Prostate gland (tissue), 2 donors: ENCODE results near the gene GUCY2F. TPM values are rescaled to one million over a fixed set of nuclear protein-coding genes. Genes with fewer than 3 reads are reported as not detected.

Experiments used
- DNase-seq: peaks from one replicate; pipeline ENCODE4 v3.0.0-alpha.2; 2019; ENCODE audit warnings: low spot score
- H3K27ac ChIP-seq, 2 donors: fragments of 200-600 bp; sonication (generic); 2 replicates each; pipeline ENCODE4 v1.5.1; 2017 to 2019
- H3K27me3 ChIP-seq: fragments of 200-600 bp; sonication (generic); replicated peaks from 2 replicates; pipeline ENCODE4 v1.5.1; 2019; ENCODE audit not compliant: insufficient read depth
- H3K36me3 ChIP-seq, 2 donors: fragments of 200-600 bp; sonication (generic); 1 replicate in 1 of 2; 2 replicates in 1 of 2; pipeline versions ENCODE4 v1.5.1 to v1.8.1; 2017 to 2019
- H3K4me1 ChIP-seq: fragments of 200-600 bp; sonication (generic); replicated peaks from 2 replicates; pipeline ENCODE4 v1.5.1; 2019
- H3K4me3 ChIP-seq, 2 donors: fragments of 200-600 bp; sonication (generic); 2 replicates each; pipeline ENCODE4 v1.5.1; 2017 to 2019
- H3K9me3 ChIP-seq: fragments of 200-600 bp; sonication (generic); 2 replicates; pipeline ENCODE4 v1.5.1; 2017
- CTCF ChIP-seq, 4 experiments: fragments of 200-600 bp in 2 of 4; fragments of 450-650 bp in 2 of 4; sonication (generic) in 2 of 4; IDR thresholded peaks; 1 replicate in 3 of 4; 2 replicates in 1 of 4; pipeline ENCODE4 v1.5.1; 2016 to 2019; ENCODE audit warnings: antibody characterized with exemption in 4 of 4, mild to moderate bottlenecking in 2 of 4, moderate library complexity in 2 of 4
- POLR2A ChIP-seq: fragments of 450-650 bp; IDR thresholded peaks from one replicate; pipeline ENCODE4 v1.6.1; 2016; ENCODE audit warnings: antibody characterized with exemption, mild to moderate bottlenecking
- POLR2AphosphoS5 ChIP-seq: sonication (generic); formaldehyde crosslinking; IDR thresholded peaks from one replicate; pipeline ENCODE4 v1.6.1; 2017; ENCODE audit warnings: antibody characterized with exemption
- WGBS: methylation state at CpG from one replicate; pipeline ENCODE4 v1.1.5; 2018; 5-methylcytosine and 5-hydroxymethylcytosine counted together
- intact Hi-C: fragments of 100-400 bp; cut with DNase I; formaldehyde crosslinking; loops from one replicate; pipeline ENCODE4 v1.14.2; 2022
- total RNA-seq, 2 donors: library from RNA; depleted of rRNA; stranded (reverse); fragments of >200 nt; gene quantifications; one replicate each; pipeline ENCODE4 v1.1.0, GENCODE V29; 2016

Gene GUCY2F
- total RNA-seq, 2 donors from 2014 or later, result not detected

- Histone ChIP-seq H3K27ac (no peak overlapping the region), H3K9me3 (no peaks in the 10 kb centered on the region), H3K36me3 (no peaks in the 10 kb centered on the region), H3K4me3 (no peak overlapping the region), H3K27me3 (no peaks in the 10 kb centered on the region), H3K4me1 (no peaks in the 10 kb centered on the region)
- DNase-seq, result no peak
- no peak for TF ChIP-seq CTCF (IDR thresholded peaks at IDR 0.05)
- no peak for TF ChIP-seq POLR2A
- no peak for TF ChIP-seq POLR2AphosphoS5
- intact Hi-C loops, result no loop called here
- 86% methylated on average over 1 of the region's 1 CpG for WGBS
Observed at GRCh38 chrX:109374262-109374960, 107.5 kb downstream of the GUCY2F start.

DNA sequence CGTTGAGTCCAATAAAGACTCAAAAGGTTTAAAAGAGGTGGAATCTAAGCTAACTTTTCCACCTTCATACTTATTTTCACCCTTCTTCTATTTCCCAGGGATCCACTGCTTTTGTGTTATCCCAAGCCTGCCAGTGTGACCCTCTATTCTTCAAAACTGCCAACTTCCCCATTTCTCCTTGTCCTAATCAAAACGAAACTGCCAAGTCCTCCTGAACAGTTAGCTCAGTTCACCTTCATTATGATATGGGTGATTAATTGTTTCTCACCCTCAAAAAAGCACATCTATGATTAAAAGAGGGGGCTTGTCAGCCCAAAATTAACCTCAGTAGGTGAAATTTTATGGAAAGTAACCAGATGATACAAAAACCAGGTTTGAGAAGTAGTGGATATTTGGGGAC, 108.4 kb downstream of the GUCY2F start:
- no peak overlapping the region for H3K4me3 ChIP-seq
- no peak overlapping the region for H3K27ac ChIP-seq
- no peaks in the 10 kb centered on the region for H3K9me3 ChIP-seq
- H3K27me3 ChIP-seq, result no peaks in the 10 kb centered on the region
- H3K4me1 ChIP-seq, result no peaks in the 10 kb centered on the region
- H3K36me3 ChIP-seq, result no peaks in the 10 kb centered on the region
- TF ChIP-seq POLR2A (no peak), POLR2AphosphoS5 (no peak), CTCF (IDR thresholded peaks at IDR 0.05) (no peak)
- DNase-seq, result no peak
- 83% methylated on average over 2 of the region's 2 CpGs for WGBS
- intact Hi-C loops, result no loop called here

DNA sequence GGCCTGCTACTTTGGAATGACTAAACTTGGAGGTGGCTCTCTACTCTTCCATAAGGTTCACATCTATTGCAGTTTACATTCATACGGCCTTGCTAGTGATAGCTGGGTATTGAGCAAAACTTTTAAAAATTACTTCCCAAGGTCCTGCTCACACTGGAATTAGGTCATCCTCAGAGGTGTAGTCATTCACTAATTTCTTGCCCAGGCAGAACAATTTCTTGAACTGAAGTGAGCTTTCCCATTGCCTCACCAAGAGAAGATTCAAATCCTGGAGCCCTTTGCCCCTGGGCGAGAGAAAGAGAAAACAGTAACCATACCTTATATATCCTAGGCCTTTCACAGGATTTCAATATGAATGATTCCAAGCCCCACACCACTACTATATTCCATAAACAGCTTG, 109.2 kb downstream of the GUCY2F start:
- Histone ChIP-seq H3K36me3 (no peaks in the 10 kb centered on the region), H3K4me3 (no peak overlapping the region), H3K9me3 (no peaks in the 10 kb centered on the region), H3K4me1 (no peaks in the 10 kb centered on the region), H3K27me3 (no peaks in the 10 kb centered on the region), H3K27ac (no peak overlapping the region)
- intact Hi-C loops, result no loop called here
- WGBS, result 71% methylated on average over 2 of the region's 2 CpGs
- TF ChIP-seq POLR2A (no peak), POLR2AphosphoS5 (no peak), CTCF (IDR thresholded peaks at IDR 0.05) (no peak)
- DNase-seq, result no peak

DNA sequence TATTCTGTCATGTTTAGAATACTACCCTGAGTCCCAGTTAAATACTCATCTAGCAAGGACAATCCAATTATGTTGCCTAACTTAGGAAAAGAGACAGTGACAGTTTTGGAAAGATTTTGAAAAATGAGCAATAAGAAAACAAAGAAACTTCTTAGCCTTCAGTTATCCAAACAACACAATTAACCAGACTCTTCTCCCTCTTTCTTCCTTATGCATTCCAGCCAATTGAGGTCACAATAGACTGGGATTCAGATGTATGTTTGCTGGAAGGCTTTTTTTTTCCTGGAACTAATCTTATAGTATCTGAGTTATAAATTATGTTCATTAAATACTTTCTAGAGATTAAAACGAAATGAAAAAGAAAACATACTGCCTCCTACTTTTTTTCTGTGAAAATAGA, 109.6 kb downstream of the GUCY2F start:
- Histone ChIP-seq H3K4me1 (no peaks in the 10 kb centered on the region), H3K9me3 (no peaks in the 10 kb centered on the region), H3K36me3 (no peaks in the 10 kb centered on the region), H3K27ac (no peak overlapping the region), H3K27me3 (no peaks in the 10 kb centered on the region), H3K4me3 (no peak overlapping the region)
- WGBS, result 24% methylated on average over 1 of the region's 1 CpG
- no peak for TF ChIP-seq POLR2AphosphoS5
- TF ChIP-seq POLR2A, result no peak
- no peak for TF ChIP-seq CTCF (IDR thresholded peaks at IDR 0.05)
- intact Hi-C loops, result no loop called here
- no peak for DNase-seq

GRCh38 chrX:109362101-109362500, 119.8 kb downstream of the GUCY2F start:
- Histone ChIP-seq H3K4me3 (no peak overlapping the region), H3K27me3 (no peaks in the 10 kb centered on the region), H3K36me3 (no peaks in the 10 kb centered on the region), H3K27ac (no peak overlapping the region), H3K4me1 (no peaks in the 10 kb centered on the region), H3K9me3 (no peaks in the 10 kb centered on the region)
- TF ChIP-seq CTCF (IDR thresholded peaks at IDR 0.05) (no peak), POLR2A (no peak), POLR2AphosphoS5 (no peak)
- 68% methylated on average over 4 of the region's 4 CpGs for WGBS
- DNase-seq, result no peak
- intact Hi-C loops, result no loop called here
